Hematopoietic multipotent progenitor cell treated with erythropoietin and hydrocortisone succinate and interleukin-3 and kit ligand, for 15 days (in vitro differentiated cells): ENCODE data around the gene DTX1.

Experiments used
- DNase-seq: peaks from one replicate; pipeline ENCODE4 v3.0.0-alpha.2; 2015; ENCODE audit warnings: low spot score

DTX1 gene

GRCh38 chr12:113056631-113057488 lies at the start of gene DTX1:
DTX1 (plus strand) TSS chr12:113056730; CDS start chr12:113058193, 1,463 bp downstream.
- no peak for DNase-seq

- no peak for DNase-seq
Observed at GRCh38 chr12:113007166-113007565, 49.4 kb upstream of the DTX1 start.

GRCh38 chr12:113010701-113011100 lies 45.8 kb upstream of the DTX1 start:
- DNase-seq, result no peak

GRCh38 chr12:113014565-113014964 lies 42.0 kb upstream of the DTX1 start:
- DNase-seq, result no peak

GRCh38 chr12:113016796-113017195 lies 39.7 kb upstream of the DTX1 start:
- no peak for DNase-seq

- no peak for DNase-seq
Observed at GRCh38 chr12:113019025-113019424, 37.5 kb upstream of the DTX1 start.

GRCh38 chr12:113021500-113021899 lies 35.0 kb upstream of the DTX1 start:
- no peak for DNase-seq

- no peak for DNase-seq
Observed at GRCh38 chr12:113022563-113023297, 33.8 kb upstream of the DTX1 start.

GRCh38 chr12:113027726-113028125 lies 28.8 kb upstream of the DTX1 start:
- DNase-seq, result no peak

GRCh38 chr12:113030875-113031525 lies 25.5 kb upstream of the DTX1 start:
- no peak for DNase-seq

GRCh38 chr12:113039911-113040445 lies 16.6 kb upstream of the DTX1 start:
- no peak for DNase-seq

- DNase-seq, result no peak
Observed at GRCh38 chr12:113040722-113041171, 15.8 kb upstream of the DTX1 start.

- DNase-seq, result no peak
Observed at GRCh38 chr12:113041560-113041959, 15.0 kb upstream of the DTX1 start.

GRCh38 chr12:113043240-113043639 lies 13.3 kb upstream of the DTX1 start:
- no peak for DNase-seq

GRCh38 chr12:113044516-113044915 lies 12.0 kb upstream of the DTX1 start:
- no peak for DNase-seq

GRCh38 chr12:113048716-113049127 lies 7.8 kb upstream of the DTX1 start:
- peak; percentile 61 for DNase-seq

- no peak for DNase-seq
Observed at GRCh38 chr12:113049976-113050742, 6.4 kb upstream of the DTX1 start.

- DNase-seq, result no peak
Observed at GRCh38 chr12:113050795-113051194, 5.7 kb upstream of the DTX1 start.

- no peak for DNase-seq
Observed at GRCh38 chr12:113051759-113052158, 4.8 kb upstream of the DTX1 start.

- DNase-seq, result no peak
Observed at GRCh38 chr12:113052326-113052725, 4.2 kb upstream of the DTX1 start.

- no peak for DNase-seq
Observed at GRCh38 chr12:113054948-113055486, 1.5 kb upstream of the DTX1 start.
